ENCODE results near the gene ADORA1.

The ADORA1 gene

GRCh38 chr1:203176273-203177035, 48.9 kb downstream of the ADORA1 start:
- DNase-seq, result no peak

DNA sequence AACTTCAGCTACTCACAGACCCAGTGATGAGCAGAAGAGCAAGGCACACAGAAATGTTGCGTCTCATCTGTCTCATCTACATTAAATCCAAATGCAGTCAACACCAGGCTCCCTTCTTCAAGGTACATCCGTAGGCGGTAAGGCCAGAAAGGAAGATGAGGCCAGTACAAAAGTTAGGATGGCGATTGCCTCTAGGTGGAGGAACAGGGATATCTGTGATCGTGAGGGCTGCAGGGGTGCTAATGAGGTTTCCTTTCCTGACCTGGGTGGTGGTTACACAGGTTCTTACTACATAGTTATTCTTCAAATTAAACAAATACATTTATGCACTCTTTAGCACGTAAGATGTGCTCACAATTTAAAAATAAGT, 49.5 kb downstream of the ADORA1 start:
- no peak for DNase-seq

GRCh38 chr1:203177470-203178039, 50.0 kb downstream of the ADORA1 start:
- DNase-seq, result no peak

GRCh38 chr1:203178083-203178482, 50.6 kb downstream of the ADORA1 start:
- no peak for DNase-seq

- no peak for DNase-seq
Measured at GRCh38 chr1:203178821-203179666, 51.5 kb downstream of the ADORA1 start.

- DNase-seq, result no peak
Measured at GRCh38 chr1:203179667-203180005, 52.1 kb downstream of the ADORA1 start.

- DNase-seq, result no peak
Measured at GRCh38 chr1:203180611-203181330, 53.2 kb downstream of the ADORA1 start.

GRCh38 chr1:203181586-203182386, 54.3 kb downstream of the ADORA1 start:
- DNase-seq, result no peak

DNA sequence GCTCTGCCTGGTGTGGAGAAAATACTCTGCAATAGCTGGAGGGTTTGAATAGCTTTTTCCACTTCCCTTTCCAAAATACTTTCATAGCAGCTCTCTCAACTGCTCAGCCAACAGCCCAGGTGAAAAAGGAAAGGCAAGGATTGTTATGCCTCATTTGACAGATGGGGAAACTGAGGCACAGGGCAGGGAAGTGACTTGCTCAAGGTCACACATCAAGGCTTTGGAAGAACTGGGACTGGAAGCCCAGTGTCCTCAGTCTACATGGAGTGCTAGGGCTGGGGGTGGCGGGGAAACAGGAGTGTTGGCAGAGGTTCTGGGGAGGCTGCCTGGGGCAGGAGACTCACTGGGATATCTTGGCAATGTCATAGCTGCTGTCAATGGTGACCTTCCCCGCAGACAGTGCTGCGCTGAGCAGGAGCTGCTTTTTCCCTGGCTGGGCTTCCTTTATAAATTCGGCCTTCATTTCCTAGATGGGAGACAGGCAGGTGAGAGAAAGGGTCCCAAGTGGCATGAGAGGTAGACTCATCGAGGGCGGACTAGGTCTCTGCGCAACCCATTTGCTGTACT, 54.9 kb downstream of the ADORA1 start:
- no peak for DNase-seq

- DNase-seq, result no peak
Measured at GRCh38 chr1:203183828-203184227, 56.3 kb downstream of the ADORA1 start.

GRCh38 chr1:203184467-203184866, 56.9 kb downstream of the ADORA1 start:
- no peak for DNase-seq

- DNase-seq, result no peak
Measured at GRCh38 chr1:203185061-203185461, 57.5 kb downstream of the ADORA1 start.

DNA sequence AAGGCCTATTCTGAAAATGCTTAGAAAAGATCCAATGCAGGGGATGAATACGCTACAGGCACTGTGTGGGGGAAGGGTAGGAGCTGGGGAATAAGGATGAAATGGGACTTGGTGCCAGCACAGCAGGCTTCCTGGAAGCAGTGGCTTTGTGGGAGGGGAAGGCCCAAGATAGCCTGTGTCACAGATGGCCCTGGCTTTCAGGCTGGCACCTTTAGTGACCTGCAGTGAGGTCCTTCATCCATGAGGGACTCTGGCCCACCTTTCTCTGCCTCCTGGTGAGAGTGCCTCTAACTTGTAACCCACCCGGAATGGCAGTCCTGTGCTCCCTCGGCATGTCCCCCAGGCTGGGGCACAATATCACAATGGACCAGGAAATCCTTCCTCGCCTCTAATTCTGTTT, 58.1 kb downstream of the ADORA1 start:
- DNase-seq, result no peak

- no peak for DNase-seq
Measured at GRCh38 chr1:203186091-203186445, 58.5 kb downstream of the ADORA1 start.

GRCh38 chr1:203186446-203187303, 59.1 kb downstream of the ADORA1 start, which contains the start of gene CHI3L1:
CHI3L1 (minus strand) TSS chr1:203186704; CDS start chr1:203186623, 81 bp downstream.
- DNase-seq, result no peak

DNA sequence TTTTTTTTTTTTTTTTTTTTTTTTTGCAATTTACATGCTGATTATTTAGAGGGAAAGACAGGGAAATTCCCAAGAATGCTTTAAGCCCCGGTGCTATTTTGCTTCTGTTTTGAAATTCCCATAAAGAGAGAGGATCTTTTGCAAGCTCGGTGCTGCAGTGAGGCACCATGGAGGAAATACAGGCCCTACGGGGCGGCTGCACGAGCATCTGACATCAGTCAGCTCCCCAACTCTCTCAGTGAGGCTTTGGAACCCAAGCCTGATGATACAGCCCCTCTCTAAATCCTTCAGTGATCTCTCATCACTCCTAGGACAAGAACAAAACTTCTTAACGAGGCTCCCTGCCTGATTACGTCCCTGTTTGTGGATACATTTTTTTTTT, 59.8 kb downstream of the ADORA1 start:
- no peak for DNase-seq

DNA sequence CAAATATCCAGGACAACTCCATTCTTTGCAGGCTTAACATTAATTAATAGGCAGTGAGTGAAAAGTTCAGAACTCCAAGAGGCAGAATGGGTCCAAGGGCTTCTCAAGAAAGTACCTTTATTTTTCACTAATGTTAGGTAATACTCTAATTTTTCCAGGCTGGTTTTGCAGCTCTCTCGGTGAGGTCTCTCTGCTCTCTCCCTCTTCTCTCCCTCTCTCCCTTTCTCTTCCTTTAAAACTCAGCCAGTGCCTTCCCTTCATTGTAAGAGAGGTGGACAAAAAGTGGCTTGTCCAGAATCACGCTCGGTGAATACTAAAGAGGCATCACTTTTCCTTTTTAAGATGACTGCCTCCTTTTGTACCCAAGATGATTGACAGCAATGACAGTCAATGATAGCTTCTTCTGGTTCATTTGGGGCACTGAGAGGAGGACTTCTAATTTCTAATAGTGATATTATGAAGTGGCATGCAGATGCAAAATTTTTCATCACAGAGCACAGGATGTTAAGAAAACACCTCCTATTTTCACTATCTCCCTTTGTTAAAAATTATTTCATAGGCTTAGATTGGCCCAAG, 60.3 kb downstream of the ADORA1 start:
- no peak for DNase-seq

DNA sequence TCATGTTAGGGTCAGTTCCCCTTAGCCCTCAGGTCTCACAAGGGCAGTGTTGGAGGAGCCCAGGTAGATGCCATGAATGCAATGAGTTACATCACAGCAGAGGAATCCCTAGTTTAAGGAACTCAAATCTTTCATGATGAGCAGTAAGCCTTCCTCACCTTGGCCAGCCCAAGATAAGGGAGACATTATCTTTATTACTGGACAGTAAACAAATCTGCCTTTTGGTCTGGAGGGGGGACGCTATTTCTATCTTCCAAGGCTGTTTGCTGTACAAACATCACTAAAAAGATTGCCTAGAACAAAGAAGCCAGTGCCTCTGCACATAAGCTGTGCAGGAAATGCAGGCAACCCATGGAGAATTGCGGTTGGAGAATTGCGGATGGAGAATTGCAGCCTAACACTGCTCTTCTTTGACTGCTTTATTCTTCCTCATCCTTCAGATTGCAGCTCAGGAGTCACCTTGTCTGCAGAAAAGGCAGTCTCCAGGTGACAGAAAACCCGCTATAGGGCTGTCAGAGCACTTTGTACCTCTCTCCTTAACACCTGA, 61.2 kb downstream of the ADORA1 start:
- DNase-seq, result no peak

DNA sequence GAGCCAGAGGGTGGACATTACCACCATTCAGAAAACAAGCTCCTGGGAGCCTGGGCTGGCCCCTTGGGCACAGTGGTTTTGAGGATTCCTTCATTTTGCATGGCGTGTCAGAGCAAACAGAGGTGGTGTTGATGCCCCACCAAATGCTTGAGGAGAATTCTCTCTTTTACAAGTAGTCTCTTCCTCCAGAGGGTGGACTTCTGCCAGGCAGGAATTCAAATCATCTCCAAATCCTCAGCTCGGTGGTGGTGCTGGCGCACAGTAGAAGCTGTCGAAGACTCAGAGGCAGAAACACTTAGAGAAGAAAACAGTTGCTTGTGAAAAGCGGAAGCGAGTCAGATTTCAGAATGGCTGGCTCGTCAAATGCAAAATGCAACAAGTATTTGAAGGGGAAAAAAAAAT, 62.4 kb downstream of the ADORA1 start:
- no peak for DNase-seq

- DNase-seq, result no peak
Measured at GRCh38 chr1:203190949-203191348, 63.4 kb downstream of the ADORA1 start.
